K562 (cell line): ENCODE data around the gene CCDC70. TPM values are rescaled to one million over a fixed set of nuclear protein-coding genes. Genes with fewer than 3 reads are reported as not detected.
A peak's percentile ranks its signal among the peaks of the same experiment; 100 is the strongest.

ENCODE experiments used
- ATF7 ChIP-seq: fragments of 450-650 bp; IDR thresholded peaks from 2 replicates; pipeline ENCODE4 v1.7.1; 2014; ENCODE audit warnings: mild to moderate bottlenecking, moderate library complexity
- CBX5 ChIP-seq: IDR thresholded peaks from 2 replicates; pipeline ENCODE4 v1.6.1; 2014; ENCODE audit warnings: low read depth, borderline replicate concordance
- GABPB2 ChIP-seq: fragments of 250-450 bp; sonication (Bioruptor Pico); conservative IDR thresholded peaks from 2 replicates; pipeline ENCODE4 v1.5.1; 2021; ENCODE audit warnings: mild to moderate bottlenecking
- GATAD2A ChIP-seq: fragments of 450-650 bp; IDR thresholded peaks from 2 replicates; pipeline ENCODE4 v1.6.1; 2017
- NFIX ChIP-seq: fragments of 250-450 bp; sonication (Bioruptor Pico); IDR thresholded peaks from 2 replicates; pipeline ENCODE4 v1.4.0; 2020; ENCODE audit warnings: low read depth, mild to moderate bottlenecking, moderate library complexity
- NR2C1 ChIP-seq, 2 experiments: fragments of 450-650 bp; IDR thresholded peaks; 2 replicates each; pipeline ENCODE4 v1.6.1; 2017; ENCODE audit warnings: mild to moderate bottlenecking in 2 of 2, antibody characterized with exemption in 1 of 2, inconsistent platforms in 1 of 2, missing compliant biosample characterization in 1 of 2, missing genetic modification characterization in 1 of 2
- NR2C2 ChIP-seq, 2 experiments: fragments of 200-800 bp in 1 of 2; sonication (Bioruptor generic) in 1 of 2; sonication (generic) in 1 of 2; formaldehyde crosslinking in 1 of 2; IDR thresholded peaks; 2 replicates each; pipeline versions ENCODE4 v1.6.1 to v1.8.0; 2016 to 2022; ENCODE audit warnings: mild to moderate bottlenecking in 1 of 2, missing compliant biosample characterization in 1 of 2, missing genetic modification characterization in 1 of 2, missing genetic modification reagents in 1 of 2
- POLR3G ChIP-seq: IDR thresholded peaks from 2 replicates; pipeline ENCODE4 v1.6.1; 2011; ENCODE audit not compliant: insufficient read length, insufficient replicate concordance; ENCODE audit errors: extremely low read depth
- PRMT5 ChIP-seq: sonication (generic); formaldehyde crosslinking; IDR thresholded peaks from 2 replicates; pipeline ENCODE4 v1.5.0; 2020; ENCODE audit warnings: missing genetic modification reagents
- PTRF ChIP-seq: fragments of 450-650 bp; IDR thresholded peaks from 2 replicates; pipeline ENCODE4 v1.6.1; 2016; ENCODE audit warnings: mild to moderate bottlenecking, missing genetic modification characterization, missing compliant biosample characterization
- RBM22 ChIP-seq: fragments of 200-400 bp; formaldehyde crosslinking; IDR thresholded peaks from 2 replicates; pipeline ENCODE4 v1.6.1; 2018; ENCODE audit warnings: low read length, low read depth; ENCODE audit not compliant: poor library complexity, severe bottlenecking
- ZFPM2 ChIP-seq: fragments of 250-450 bp; sonication (Bioruptor Pico); IDR thresholded peaks from 2 replicates; pipeline ENCODE4 v1.5.1; 2022; ENCODE audit warnings: mild to moderate bottlenecking
- ZNF695 ChIP-seq: fragments of 450-650 bp; formaldehyde crosslinking; IDR thresholded peaks from 2 replicates; pipeline ENCODE4 v1.4.0; 2020; ENCODE audit warnings: mild to moderate bottlenecking, moderate library complexity
- polyA plus RNA-seq, 8 experiments: library from polyadenylated mRNA; depleted of rRNA in 4 of 8; stranded (reverse) in 5 of 8; unstranded in 3 of 8; fragments of >200 nt; fragmentation: Nextera tagmentation in 2 of 8; fragmentation: Illumina TruSeq in 1 of 8; extraction: Ambion mirVana in 2 of 8; extraction: Trizol in 1 of 8; gene quantifications; 2 replicates each; pipeline versions ENCODE4 v1.2.1 to v1.2.3, GENCODE V29; 2011 to 2014; ENCODE audit warnings: inconsistent platforms in 1 of 8, missing spikeins in 1 of 8
- total RNA-seq, 7 experiments: library from RNA; depleted of rRNA in 6 of 7; stranded (reverse); fragments of >200 nt in 6 of 7; fragmentation: Illumina TruSeq in 2 of 7; extraction: Trizol in 2 of 7; gene quantifications; 2 replicates each; pipeline versions ENCODE4 v1.2.1 to v1.2.3, GENCODE V29; 2011 to 2021; ENCODE audit warnings: low replicate concordance in 1 of 7
- TF ChIP-seq, protein P1 (sequence below): fragments of 250-450 bp; sonication (Bioruptor Pico); IDR thresholded peaks from 2 replicates; pipeline ENCODE4 v1.4.0; 2020
- TF ChIP-seq, protein P2 (sequence below), 2 experiments: fragments of 200-800 bp in 1 of 2; sonication (Bioruptor generic) in 1 of 2; sonication (generic) in 1 of 2; formaldehyde crosslinking in 1 of 2; IDR thresholded peaks in 1 of 2; conservative IDR thresholded peaks in 1 of 2; 2 replicates each; pipeline versions ENCODE4 v1.5.0 to v1.6.1; 2016 to 2020; ENCODE audit warnings: missing compliant biosample characterization in 1 of 2, missing genetic modification characterization in 1 of 2, missing genetic modification reagents in 1 of 2
- TF ChIP-seq, protein P3 (sequence below): fragments of 450-650 bp; IDR thresholded peaks from 2 replicates; pipeline ENCODE4 v1.6.1; 2016; ENCODE audit warnings: borderline replicate concordance

The CCDC70 gene
- total and polyA plus RNA-seq, 9 of the 15 experiments (the other 6 are each of a cell fraction or from before 2014, with no cell fraction given), result not detected

DNA sequence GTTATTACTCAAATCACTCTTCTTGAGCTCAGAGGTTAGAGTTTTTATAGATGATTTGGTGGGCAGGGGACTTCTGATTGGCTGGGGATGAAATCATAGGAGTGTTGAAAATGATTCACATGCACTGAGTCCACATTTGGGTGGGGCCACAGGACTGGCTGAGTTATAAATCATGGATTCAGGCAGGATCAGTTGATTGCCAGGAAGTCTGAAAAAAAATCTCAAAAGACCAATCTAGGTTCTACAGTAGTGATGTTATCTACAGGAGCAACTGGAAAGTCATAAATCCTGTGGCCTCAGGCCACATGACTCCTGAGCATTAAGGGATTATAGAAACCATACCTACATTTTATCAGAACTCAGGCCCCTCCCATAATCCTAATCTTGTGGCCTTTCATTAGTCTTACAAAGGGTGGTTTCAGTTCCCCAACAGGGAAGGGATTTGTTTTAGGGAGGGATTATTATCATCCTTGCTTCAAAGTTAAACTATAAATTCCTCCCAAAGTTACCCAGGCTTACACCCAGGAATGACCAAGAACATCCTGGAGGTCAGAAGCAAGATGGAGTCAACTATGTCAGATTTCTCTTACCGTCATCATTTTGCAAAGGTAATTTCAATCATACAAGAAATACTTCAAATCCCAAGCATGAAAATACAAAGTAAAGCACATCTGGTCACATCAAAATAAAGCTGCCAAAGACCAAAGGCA, 5.6 kb upstream of the CCDC70 start (continued):
- TF ChIP-seq GATAD2A, result no peak
- no peak for TF ChIP-seq POLR3G
- TF ChIP-seq NR2C2 (CRISPR knock-in tag; IDR thresholded peaks at IDR 0.05), result no peak
- TF ChIP-seq NR2C2 (tag; IDR thresholded peaks at IDR 0.05), result peak; percentile 38; the same call in 1 of the 2 replicates
- TF ChIP-seq, protein P1, sequence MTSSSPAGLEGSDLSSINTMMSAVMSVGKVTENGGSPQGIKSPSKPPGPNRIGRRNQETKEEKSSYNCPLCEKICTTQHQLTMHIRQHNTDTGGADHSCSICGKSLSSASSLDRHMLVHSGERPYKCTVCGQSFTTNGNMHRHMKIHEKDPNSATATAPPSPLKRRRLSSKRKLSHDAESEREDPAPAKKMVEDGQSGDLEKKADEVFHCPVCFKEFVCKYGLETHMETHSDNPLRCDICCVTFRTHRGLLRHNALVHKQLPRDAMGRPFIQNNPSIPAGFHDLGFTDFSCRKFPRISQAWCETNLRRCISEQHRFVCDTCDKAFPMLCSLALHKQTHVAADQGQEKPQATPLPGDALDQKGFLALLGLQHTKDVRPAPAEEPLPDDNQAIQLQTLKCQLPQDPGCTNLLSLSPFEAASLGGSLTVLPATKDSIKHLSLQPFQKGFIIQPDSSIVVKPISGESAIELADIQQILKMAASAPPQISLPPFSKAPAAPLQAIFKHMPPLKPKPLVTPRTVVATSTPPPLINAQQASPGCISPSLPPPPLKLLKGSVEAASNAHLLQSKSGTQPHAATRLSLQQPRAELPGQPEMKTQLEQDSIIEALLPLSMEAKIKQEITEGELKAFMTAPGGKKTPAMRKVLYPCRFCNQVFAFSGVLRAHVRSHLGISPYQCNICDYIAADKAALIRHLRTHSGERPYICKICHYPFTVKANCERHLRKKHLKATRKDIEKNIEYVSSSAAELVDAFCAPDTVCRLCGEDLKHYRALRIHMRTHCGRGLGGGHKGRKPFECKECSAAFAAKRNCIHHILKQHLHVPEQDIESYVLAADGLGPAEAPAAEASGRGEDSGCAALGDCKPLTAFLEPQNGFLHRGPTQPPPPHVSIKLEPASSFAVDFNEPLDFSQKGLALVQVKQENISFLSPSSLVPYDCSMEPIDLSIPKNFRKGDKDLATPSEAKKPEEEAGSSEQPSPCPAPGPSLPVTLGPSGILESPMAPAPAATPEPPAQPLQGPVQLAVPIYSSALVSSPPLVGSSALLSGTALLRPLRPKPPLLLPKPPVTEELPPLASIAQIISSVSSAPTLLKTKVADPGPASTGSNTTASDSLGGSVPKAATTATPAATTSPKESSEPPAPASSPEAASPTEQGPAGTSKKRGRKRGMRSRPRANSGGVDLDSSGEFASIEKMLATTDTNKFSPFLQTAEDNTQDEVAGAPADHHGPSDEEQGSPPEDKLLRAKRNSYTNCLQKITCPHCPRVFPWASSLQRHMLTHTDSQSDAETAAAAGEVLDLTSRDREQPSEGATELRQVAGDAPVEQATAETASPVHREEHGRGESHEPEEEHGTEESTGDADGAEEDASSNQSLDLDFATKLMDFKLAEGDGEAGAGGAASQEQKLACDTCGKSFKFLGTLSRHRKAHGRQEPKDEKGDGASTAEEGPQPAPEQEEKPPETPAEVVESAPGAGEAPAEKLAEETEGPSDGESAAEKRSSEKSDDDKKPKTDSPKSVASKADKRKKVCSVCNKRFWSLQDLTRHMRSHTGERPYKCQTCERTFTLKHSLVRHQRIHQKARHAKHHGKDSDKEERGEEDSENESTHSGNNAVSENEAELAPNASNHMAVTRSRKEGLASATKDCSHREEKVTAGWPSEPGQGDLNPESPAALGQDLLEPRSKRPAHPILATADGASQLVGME (CRISPR knock-in tag), result no peak
- TF ChIP-seq ZNF695 (CRISPR knock-in tag), result no peak
- TF ChIP-seq, protein P2, sequence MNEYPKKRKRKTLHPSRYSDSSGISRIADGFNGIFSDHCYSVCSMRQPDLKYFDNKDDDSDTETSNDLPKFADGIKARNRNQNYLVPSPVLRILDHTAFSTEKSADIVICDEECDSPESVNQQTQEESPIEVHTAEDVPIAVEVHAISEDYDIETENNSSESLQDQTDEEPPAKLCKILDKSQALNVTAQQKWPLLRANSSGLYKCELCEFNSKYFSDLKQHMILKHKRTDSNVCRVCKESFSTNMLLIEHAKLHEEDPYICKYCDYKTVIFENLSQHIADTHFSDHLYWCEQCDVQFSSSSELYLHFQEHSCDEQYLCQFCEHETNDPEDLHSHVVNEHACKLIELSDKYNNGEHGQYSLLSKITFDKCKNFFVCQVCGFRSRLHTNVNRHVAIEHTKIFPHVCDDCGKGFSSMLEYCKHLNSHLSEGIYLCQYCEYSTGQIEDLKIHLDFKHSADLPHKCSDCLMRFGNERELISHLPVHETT (CRISPR knock-in tag; conservative IDR thresholded peaks at IDR 0.05 in 1 of 2, IDR thresholded peaks at IDR 0.05 in 1 of 2), result no peak
- TF ChIP-seq GABPB2 (CRISPR knock-in tag), result no peak
- TF ChIP-seq CBX5, result no peak
- no peak for TF ChIP-seq RBM22
- TF ChIP-seq, protein P3, sequence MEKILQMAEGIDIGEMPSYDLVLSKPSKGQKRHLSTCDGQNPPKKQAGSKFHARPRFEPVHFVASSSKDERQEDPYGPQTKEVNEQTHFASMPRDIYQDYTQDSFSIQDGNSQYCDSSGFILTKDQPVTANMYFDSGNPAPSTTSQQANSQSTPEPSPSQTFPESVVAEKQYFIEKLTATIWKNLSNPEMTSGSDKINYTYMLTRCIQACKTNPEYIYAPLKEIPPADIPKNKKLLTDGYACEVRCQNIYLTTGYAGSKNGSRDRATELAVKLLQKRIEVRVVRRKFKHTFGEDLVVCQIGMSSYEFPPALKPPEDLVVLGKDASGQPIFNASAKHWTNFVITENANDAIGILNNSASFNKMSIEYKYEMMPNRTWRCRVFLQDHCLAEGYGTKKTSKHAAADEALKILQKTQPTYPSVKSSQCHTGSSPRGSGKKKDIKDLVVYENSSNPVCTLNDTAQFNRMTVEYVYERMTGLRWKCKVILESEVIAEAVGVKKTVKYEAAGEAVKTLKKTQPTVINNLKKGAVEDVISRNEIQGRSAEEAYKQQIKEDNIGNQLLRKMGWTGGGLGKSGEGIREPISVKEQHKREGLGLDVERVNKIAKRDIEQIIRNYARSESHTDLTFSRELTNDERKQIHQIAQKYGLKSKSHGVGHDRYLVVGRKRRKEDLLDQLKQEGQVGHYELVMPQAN, result no peak
- no peak for TF ChIP-seq PTRF (tag)
- TF ChIP-seq NFIX (CRISPR knock-in tag), result no peak
- TF ChIP-seq NR2C1 (IDR thresholded peaks at IDR 0.05), result no peak
- no peak for TF ChIP-seq NR2C1 (tag; IDR thresholded peaks at IDR 0.05)
- no peak for TF ChIP-seq ZFPM2 (CRISPR knock-in tag)
- no peak for TF ChIP-seq PRMT5 (CRISPR knock-in tag)
- peak; percentile 26; the same call in 1 of the 2 replicates for TF ChIP-seq ATF7
